HG02870 (cell line): ENCODE measurements around the gene GINS2.

Source experiments
- ATAC-seq: cut with Tn5 transposase; IDR thresholded peaks from one replicate; pipeline ENCODE4 v1.9.1; 2021; ENCODE audit warnings: mild to moderate bottlenecking, moderate library complexity; ENCODE audit not compliant: unreplicated experiment

Gene GINS2

GRCh38 chr16:85716680-85717038, 27.9 kb upstream of the GINS2 start:
- no peak for ATAC-seq

- no peak for ATAC-seq
These were observed 27.4 kb upstream of the GINS2 start for GRCh38 chr16:85716022-85716679.

GRCh38 chr16:85715169-85716021, 26.6 kb upstream of the GINS2 start:
- ATAC-seq, result no peak

- no peak for ATAC-seq
These were observed 24.0 kb upstream of the GINS2 start for GRCh38 chr16:85712801-85713200.

GRCh38 chr16:85711982-85712587, 23.3 kb upstream of the GINS2 start:
- ATAC-seq, result no peak

- no peak for ATAC-seq
These were observed 22.0 kb upstream of the GINS2 start for GRCh38 chr16:85710732-85711131.

- ATAC-seq, result no peak
These were observed 21.2 kb upstream of the GINS2 start for GRCh38 chr16:85709766-85710585.

- ATAC-seq, result no peak
These were observed 19.6 kb upstream of the GINS2 start for GRCh38 chr16:85708338-85708737.

- ATAC-seq, result no peak
These were observed 18.9 kb upstream of the GINS2 start for GRCh38 chr16:85707528-85708095.

- ATAC-seq, result no peak
These were observed 17.8 kb upstream of the GINS2 start for GRCh38 chr16:85706449-85707034.

- no peak for ATAC-seq
These were observed 16.4 kb upstream of the GINS2 start for GRCh38 chr16:85704900-85705846.

- ATAC-seq, result no peak
These were observed 15.3 kb upstream of the GINS2 start for GRCh38 chr16:85704011-85704410.

- no peak for ATAC-seq
These were observed 10.9 kb upstream of the GINS2 start for GRCh38 chr16:85699628-85700027.

GRCh38 chr16:85698935-85699558, 10.3 kb upstream of the GINS2 start:
- no peak for ATAC-seq

- ATAC-seq, result no peak
These were observed 9.7 kb upstream of the GINS2 start for GRCh38 chr16:85698459-85698891.

- ATAC-seq, result no peak
These were observed 8.7 kb upstream of the GINS2 start for GRCh38 chr16:85697431-85697830.

- no peak for ATAC-seq
These were observed 8.0 kb upstream of the GINS2 start for GRCh38 chr16:85696781-85697180.

GRCh38 chr16:85695196-85696128, 6.7 kb upstream of the GINS2 start:
- no peak for ATAC-seq
